ENCODE measurements around the gene TAL1. TPM values are rescaled to one million over a fixed set of nuclear protein-coding genes. Genes with fewer than 3 reads are reported as not detected.

Gene TAL1
- total RNA-seq, 1 donor from 2014 or later = 61.1 TPM

DNA sequence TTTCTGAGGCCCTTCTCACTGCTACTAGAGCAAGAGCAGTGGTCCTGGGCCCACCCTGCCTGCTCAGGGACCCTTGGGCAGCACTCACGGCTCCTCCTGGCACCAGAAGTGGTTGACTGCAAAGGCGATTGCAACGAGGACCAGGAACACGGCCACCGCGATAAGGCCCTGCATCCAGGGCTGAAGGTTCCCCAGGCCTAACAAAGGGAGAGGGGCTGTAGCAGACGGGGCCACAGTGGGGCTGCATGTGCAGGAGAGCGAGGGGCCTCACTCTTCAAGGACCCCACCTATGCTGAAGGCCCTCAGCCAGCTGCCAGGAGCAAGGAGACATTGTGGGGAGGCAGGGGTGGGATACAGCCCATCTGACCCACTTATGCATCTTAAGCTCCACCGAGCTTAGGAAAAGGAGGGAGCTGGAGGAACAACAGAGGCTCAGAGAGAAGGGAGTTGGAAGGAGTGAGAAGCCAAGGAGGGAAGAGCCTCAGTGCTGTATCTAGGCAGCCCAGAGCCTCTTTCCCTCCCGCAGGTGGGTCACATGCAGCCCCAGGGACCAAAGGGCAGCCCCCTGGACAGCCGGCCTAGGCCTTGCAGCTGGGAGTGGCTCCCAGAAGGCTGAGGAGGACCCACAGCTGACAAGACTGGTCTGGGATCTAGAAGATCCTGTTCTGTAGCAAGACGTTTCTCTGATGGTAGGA is 44.6 kb downstream of the TAL1 start:
- DNase-seq = no peak

DNA sequence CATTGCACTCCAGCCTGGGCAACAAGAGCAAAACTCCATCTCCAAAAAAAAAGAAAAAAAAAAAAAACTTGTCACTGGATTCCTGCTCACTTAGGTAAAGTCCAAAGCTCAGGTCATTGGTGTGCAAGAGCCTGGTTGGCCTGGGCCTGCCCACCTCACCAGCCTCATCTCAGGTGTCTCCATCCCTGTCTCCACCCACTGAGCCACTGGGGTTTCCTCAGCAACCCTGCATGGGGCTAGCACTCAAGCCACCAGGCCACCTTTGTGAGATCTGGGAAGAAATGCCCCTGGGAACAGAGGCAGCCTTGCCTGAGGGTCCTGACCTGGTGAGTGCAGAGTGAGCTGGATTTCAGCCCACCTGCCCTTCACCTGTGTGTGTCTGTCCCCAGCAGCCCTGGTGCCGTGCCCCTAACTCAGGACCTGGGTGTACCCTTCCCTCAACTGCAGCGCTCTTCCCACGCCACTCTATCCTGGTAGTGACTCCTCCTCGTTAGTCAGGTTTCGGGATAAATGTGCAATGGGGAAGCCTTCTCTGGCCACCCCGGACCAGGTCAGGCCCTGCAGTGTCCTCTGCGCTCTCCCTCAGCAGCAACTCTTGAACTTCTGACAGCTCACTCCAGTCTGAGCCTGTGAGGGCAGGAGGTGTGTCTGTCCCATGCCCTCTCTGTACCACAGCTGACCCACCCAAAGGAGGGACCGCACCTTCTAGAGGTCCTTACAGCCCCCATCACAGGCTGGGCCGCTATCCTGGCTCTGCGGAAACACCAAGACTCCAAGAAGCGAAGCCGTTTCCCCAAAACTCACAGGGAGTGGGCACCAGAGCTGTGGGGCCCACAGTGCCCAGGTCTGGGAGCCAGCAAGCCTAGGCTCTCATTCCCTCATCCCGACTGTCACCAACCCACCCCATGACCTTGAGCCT is 45.5 kb downstream of the TAL1 start:
- no peak for DNase-seq

- no peak for DNase-seq
These were observed 47.0 kb downstream of the TAL1 start for GRCh38 chr1:47184822-47185677.

DNA sequence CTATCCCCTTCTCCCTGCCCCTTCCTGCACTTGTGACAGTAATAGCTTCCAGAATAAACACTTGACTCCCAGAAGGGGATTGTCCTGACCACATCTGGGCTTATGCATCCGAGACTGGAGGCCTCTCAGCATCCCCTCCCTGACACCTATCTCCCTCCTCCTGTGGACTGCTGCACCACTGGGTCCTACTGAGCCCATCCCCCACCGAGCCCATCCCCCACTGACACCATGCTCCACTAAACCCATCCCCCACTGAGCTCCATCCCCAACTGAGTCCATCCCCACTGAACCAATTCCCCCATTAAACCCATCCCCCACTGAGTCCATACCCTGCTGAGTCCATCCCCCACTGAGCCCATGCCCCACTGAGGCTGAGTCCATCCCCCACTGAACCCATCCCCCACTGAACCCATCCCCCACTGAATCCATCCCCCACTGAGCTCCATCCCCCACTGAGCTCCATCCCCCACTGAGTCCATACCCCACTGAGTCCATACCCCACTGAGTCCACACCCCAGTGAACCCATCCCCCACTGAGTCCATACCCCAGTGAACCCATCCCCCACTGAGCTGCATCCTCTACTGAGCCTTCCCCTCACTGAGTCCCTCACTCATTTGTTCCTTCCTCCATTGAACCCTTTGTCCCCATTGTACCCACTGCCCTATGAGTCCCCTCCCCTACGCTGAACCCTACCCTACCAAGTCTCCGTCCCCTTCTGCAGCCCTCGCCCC is 47.8 kb downstream of the TAL1 start:
- no peak for DNase-seq

- no peak for DNase-seq
These were observed 48.5 kb downstream of the TAL1 start for GRCh38 chr1:47183308-47184089.

GRCh38 chr1:47182676-47183235 is 49.3 kb downstream of the TAL1 start:
- DNase-seq = no peak

DNA sequence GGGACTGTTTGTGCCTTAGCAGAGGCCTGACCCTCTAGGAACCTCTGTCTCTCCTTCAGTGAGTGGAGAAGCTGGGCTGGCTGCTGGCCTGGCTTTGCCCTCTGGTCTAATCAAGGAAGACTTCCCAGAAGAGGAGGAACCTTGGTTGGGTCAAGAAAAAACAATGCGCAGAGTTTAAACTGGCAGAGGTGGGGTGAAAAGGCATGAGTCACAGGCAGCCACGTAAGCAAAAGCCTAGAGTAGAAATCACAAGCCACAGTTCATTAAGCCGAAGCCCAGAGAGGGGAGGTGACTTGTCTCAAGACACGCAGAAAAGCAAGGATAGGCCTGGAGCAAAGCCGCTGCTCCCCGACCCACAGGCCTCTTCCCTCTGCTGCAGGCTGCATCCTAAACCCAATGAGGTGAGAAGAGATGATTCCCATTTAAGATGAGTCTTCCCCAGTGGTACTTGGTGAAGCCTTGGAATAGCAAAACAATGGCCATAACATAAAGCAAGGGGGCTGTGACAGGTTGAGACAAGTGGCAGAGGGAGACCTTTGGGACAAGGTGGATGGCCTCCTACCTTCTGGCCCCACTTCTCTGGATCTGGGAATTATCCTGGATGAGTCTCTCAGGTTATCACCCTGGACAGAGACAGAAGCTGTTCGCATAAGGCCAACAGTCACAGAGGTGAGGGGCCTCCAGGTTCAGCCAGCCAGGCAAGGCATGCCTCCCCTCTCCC is 49.9 kb downstream of the TAL1 start:
- DNase-seq = peak; percentile 64

DNA sequence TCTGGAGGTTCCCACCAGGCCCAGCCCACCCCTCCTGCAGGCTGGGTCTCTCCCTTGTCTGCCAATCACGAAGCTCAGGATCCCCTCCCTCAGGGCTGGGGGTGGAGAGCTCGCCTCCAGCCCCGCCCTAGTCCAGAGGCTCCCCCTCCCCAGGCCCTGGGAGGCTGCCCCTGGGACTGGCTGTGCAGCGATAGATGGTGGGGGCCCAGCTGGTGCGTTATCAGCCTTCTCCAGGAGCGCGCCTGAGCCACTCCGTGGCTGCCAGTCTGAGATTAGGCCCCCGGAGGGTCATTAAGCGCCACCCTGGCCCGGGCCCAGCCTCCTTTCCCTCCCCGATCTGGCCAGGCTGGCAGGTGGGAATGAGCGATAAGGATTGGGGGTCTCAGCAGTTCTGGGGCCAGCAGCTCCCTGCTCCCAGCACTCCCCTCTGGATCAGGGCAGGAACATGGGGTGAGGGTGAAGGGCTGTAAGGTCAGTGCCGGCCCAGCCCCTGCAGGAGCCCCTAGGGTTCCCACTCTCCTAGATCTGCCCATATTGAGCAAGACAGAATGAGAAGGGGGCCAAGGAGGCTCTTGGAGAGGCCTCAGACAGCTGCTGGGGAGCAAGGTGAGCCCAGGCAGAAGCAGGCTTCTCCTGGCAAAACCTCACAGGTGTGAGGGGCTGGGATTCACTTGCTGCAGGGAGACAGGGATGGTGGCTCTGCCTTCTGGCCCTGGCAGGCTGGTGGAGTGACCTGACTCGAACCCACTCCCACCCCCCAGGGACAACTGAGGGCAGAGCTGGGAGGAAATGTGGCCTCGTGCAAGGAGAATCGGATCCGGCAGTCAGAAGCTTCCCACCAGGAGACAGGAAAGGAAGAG is 50.7 kb downstream of the TAL1 start:
- DNase-seq = no peak

DNA sequence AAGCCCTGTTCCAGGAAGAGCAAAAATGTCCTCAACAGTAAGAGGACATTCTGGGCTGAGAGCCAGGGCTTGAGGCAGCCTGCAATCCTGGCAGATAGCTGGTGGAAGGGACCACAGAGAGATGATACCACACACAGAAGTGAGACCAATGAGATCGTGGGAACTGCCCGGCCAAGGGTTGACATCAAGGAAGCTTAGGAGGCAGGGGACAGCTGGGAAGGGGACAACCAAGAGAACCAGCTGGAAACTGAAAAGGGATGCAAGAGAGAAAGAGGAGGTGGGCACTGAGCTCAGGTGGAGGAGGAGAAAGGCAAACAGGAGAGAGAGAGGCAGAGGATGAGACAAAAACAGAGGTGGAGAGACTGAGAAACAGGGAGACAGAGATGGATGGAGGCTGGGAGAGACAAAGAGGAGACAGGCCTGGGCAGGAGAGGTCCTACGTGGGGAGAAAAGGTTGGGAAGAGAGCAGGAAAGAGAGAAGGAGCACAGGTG is 51.4 kb downstream of the TAL1 start:
- no peak for DNase-seq

- DNase-seq = no peak
These were observed 51.9 kb downstream of the TAL1 start for GRCh38 chr1:47179988-47180563.

DNA sequence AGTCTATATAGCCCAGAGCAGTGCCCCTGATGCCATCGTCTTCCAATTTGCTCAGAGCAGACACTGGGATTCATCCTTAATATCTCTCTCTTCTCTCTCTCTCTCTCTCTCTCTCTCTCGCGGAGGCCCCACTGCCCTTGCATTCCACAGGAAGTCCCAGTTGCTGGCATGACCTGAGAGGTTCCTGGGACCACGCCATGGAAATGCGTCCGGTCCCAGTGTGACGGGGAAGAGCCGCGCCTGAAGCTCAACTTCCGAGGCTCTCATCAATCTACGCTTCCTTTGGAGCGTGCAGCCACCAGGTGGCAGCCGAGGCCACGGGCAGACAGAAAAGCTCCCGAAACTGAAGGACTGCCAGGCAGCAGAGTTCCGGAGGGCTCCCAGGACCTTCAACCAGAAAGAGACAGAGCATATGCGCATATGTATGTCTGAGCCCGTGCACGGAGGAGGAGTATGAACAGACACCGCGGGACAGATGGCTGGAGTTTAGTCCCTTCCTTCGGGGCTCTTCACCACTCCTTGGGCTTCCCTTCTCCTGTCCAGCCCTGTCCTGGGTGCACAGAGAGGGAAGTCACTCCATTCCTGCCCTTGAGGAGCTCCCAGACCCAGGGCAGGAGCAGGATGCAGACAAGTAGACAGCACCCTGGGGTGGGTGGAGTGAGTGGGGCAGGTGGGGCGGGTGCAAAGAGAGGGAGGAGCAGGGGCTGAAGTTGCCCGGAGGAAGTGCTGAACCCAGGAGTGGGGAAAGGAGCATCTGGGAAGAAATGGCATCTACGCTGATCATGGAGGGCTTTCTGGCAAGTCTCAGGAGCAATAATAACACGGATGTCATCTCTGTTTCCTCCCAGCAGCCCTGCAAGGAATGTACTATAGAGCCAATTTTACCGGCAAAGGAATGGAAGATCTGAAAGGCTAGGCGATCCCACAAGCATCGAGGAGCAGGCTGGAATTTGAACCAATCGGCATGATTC is 52.7 kb downstream of the TAL1 start:
- DNase-seq = peak; percentile 95

- no peak for DNase-seq
These were observed 53.4 kb downstream of the TAL1 start for GRCh38 chr1:47178654-47179016.

DNA sequence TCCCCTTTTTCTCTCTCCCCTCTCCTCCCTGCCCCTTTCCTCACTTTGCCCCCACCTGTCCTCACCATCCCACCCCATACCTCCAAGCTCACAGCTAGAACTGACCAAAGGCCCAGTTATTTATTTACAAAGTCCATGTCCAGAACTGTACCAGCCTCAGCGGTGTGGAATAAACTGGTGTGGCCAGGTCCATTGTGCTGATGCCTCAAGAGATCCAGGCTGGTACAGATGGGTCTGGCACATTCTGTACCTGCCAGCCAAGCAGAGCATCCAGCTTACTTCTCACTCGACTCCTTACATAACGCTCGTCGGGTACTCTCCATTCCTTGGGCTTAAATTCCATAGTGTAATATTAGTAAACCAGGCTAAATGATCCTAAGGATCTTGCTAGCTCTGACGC is 54.0 kb downstream of the TAL1 start:
- no peak for DNase-seq

GRCh38 chr1:47175227-47175934 is 56.6 kb downstream of the TAL1 start:
- DNase-seq = peak; percentile 81

GRCh38 chr1:47174656-47175020 is 57.4 kb downstream of the TAL1 start:
- DNase-seq = no peak

GRCh38 chr1:47172782-47173181 is 59.2 kb downstream of the TAL1 start:
- no peak for DNase-seq

All from dermis blood vessel endothelial cell (primary cell).